Ovary (tissue), 9 donors: ENCODE data around the gene ILF2. TPM values are rescaled to one million over a fixed set of nuclear protein-coding genes. Genes with fewer than 3 reads are reported as not detected.

Experiments
- DNase-seq, 5 donors: peaks; one replicate each; pipeline ENCODE4 v3.0.0-alpha.2; 2019 to 2020
- H3K27ac ChIP-seq, 2 donors: fragments of 200-600 bp; one replicate each; pipeline versions ENCODE4 v1.5.1 to v1.8.0; 2019 to 2022
- H3K27me3 ChIP-seq: fragments of 200-600 bp; one replicate; pipeline ENCODE4 v1.8.0; 2022
- H3K36me3 ChIP-seq: fragments of 200-600 bp; sonication (generic); one replicate; pipeline ENCODE4 v1.5.1; 2019
- H3K4me1 ChIP-seq: one replicate; pipeline ENCODE4 v1.8.1; 2013; ENCODE audit warnings: mild to moderate bottlenecking, moderate library complexity; ENCODE audit not compliant: insufficient read depth
- H3K4me3 ChIP-seq: fragments of 200-600 bp; sonication (generic); one replicate; pipeline ENCODE4 v1.5.1; 2017
- H3K9me3 ChIP-seq, 2 donors: fragments of 200-600 bp in 1 of 2; sonication (generic) in 1 of 2; one replicate each; pipeline versions ENCODE4 v1.5.1 to v1.8.1; 2013 to 2019; ENCODE audit warnings: mild to moderate bottlenecking in 1 of 2, moderate library complexity in 1 of 2
- EP300 ChIP-seq: sonication (generic); formaldehyde crosslinking; IDR thresholded peaks from one replicate; pipeline ENCODE4 v1.6.1; 2017; ENCODE audit warnings: antibody characterized with exemption
- POLR2A ChIP-seq: fragments of 450-650 bp; IDR thresholded peaks from one replicate; pipeline ENCODE4 v1.6.1; 2017; ENCODE audit warnings: antibody characterized with exemption, mild to moderate bottlenecking, moderate library complexity
- WGBS, 3 donors: extraction: QIAGEN DNeasy Blood & Tissue Kit in 1 of 3; methylation state at CpG; one replicate each; pipeline versions ENCODE4 v1.1.5 to v1.1.7; 2013 to 2017; 5-methylcytosine and 5-hydroxymethylcytosine counted together
- intact Hi-C, 4 donors: fragments of 100-400 bp; cut with DNase I; formaldehyde crosslinking; loops; one replicate each; pipeline versions ENCODE4 v1.11.0 to v1.15.1; 2022 to 2023
- polyA plus RNA-seq, 2 donors: library from polyadenylated mRNA; stranded (reverse); fragments of 200-250 nt in 1 of 2; fragments of 350-450 nt in 1 of 2; fragmentation: Illumina TruSeq in 1 of 2; extraction: RNeasy Lipid Tissue Mini Kit (QIAGEN cat#74804) in 1 of 2; gene quantifications; one replicate each; pipeline ENCODE4 v1.2.3, GENCODE V29; 2013 to 2014
- total RNA-seq, 7 donors: library from RNA; depleted of rRNA in 2 of 7; stranded (reverse); fragments of >200 nt in 2 of 7; fragmentation: NEBNext Ultra II Directional in 3 of 7; extraction: Animal tissue kit (Norgen Biotek cat#: 25700) in 3 of 7; gene quantifications; one replicate each; pipeline versions ENCODE4 v1.1.0 to v1.2.4, GENCODE V29; 2016 to 2023
- TF ChIP-seq, protein P1 (sequence below), 3 donors: fragments of 450-650 bp in 2 of 3; fragments of 200-600 bp in 1 of 3; IDR thresholded peaks; one replicate each; pipeline versions ENCODE4 v1.5.1 to v1.8.0; 2016 to 2022; ENCODE audit warnings: antibody characterized with exemption in 3 of 3, mild to moderate bottlenecking in 1 of 3
- donor health status: DM: no; HTN: no; CAD: no; lungs with moderate emphysema.
- donor health status: DM: no; HTN: no; CAD: no.
- donor health status: Bipolar disorder and iron deficiency.
- donor health status: DM: yes; HTN: yes; CAD: no.
- donor health status: DM: no; HTN: no; CAD: no.
- donor health status: DM: yes; HTN: yes; CAD: no.

The ILF2 gene
- total and polyA plus RNA-seq, 9 donors: 87.3 to 206 (median 122) TPM

DNA sequence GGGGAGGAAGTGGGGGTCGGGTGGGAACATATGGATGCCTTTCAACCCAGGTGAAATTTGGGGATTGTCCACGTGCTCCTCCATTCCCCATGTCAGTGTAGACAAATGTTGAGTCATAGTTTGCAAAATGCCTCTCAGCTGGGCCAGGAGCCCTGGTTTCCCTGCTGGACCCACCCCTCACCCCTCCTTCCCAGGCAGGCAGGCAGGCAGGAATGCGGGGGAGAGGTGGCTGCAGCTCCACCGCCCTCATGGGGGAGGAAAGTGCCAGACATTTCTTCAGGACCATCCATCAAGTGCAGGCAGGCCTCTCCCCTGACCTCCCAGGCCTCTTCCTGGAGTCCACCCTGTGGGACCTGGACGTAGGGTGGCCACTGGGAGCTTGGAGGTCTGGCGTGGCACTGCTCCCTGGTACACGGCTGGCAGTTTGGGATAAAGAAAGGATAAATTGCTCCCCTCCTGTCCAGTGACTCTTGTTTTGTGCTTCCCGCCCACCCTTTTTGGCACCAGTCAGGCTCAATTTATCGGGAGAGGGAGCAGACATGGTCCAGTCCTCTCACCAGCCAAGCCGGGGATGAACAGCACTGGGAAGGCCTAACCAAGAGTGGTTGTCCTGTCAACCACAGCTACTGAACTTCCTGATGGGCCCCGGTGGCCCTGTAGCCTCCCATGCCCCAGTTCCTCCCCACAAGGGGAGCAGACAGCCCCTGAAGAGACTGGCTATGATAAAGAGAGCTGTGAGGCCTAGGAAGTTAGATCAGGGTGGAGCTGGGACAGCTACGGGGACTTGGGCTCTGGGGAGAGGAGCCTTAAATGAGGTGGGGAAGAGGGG lies 26.6 kb upstream of the ILF2 start:
- H3K4me3 ChIP-seq: no peak overlapping the region

DNA sequence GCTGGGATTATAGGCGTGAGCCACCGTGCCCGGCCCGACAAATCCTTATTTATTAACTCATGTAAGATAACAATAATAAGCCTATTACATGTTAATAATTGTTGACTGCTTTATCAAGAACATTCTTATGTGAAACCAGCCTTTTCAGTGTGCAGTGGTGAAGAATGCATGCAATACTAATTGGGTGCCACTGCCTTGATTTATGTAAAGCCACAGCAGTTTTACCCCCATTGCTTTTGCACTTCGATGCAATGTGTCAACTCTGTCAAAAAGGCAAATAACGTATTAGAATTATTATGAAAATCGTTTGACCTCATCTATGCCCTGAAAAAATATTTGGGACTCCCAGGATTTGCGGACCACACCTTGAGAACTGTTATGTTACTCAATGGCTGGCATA lies 25.9 kb upstream of the ILF2 start:
- H3K4me3 ChIP-seq: no peak overlapping the region
- H3K9me3 ChIP-seq: no peaks in the 10 kb centered on the region
- H3K27me3 ChIP-seq: no peaks in the 10 kb centered on the region
- intact Hi-C loops: loop anchor here in 1 of 4 donors (5.0 kb wide), 1 partner anchor 46 kb away; no protein-coding TSS in a partner anchor
- 60 to 70% (median 69%) methylated on average over 8 of the region's 8 CpGs for whole genome bisulfite sequencing, 3 donors
- H3K27ac ChIP-seq: peak overlapping the region in 1 of 2 donors; percentile 92
- H3K36me3 ChIP-seq: no peaks in the 10 kb centered on the region
- no peak for DNase-seq
- peaks cover 23% of the 10 kb centered on the region for H3K4me1 ChIP-seq
- TF ChIP-seq, protein P1, sequence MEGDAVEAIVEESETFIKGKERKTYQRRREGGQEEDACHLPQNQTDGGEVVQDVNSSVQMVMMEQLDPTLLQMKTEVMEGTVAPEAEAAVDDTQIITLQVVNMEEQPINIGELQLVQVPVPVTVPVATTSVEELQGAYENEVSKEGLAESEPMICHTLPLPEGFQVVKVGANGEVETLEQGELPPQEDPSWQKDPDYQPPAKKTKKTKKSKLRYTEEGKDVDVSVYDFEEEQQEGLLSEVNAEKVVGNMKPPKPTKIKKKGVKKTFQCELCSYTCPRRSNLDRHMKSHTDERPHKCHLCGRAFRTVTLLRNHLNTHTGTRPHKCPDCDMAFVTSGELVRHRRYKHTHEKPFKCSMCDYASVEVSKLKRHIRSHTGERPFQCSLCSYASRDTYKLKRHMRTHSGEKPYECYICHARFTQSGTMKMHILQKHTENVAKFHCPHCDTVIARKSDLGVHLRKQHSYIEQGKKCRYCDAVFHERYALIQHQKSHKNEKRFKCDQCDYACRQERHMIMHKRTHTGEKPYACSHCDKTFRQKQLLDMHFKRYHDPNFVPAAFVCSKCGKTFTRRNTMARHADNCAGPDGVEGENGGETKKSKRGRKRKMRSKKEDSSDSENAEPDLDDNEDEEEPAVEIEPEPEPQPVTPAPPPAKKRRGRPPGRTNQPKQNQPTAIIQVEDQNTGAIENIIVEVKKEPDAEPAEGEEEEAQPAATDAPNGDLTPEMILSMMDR (IDR thresholded peaks at IDR 0.05): no peak
- no peak for TF ChIP-seq POLR2A
- TF ChIP-seq EP300: no peak

More for the DNA sequence above, 26.6 kb upstream of the ILF2 start:
- peak overlapping the region; percentile 81 to 92 for H3K27ac ChIP-seq
- no peaks in the 10 kb centered on the region for H3K27me3 ChIP-seq
- H3K4me1 ChIP-seq: peaks cover 23% of the 10 kb centered on the region
- peak; percentile 83 to 91 (median 87) for DNase-seq
- 19 to 27% (median 20%) methylated on average over 12 of the region's 12 CpGs for WGBS, 3 donors
- intact Hi-C loops: loop anchor here in 2 of 4 donors (2.0 to 5.0 kb wide), 2 partner anchors 31 to 45 kb away; partner anchors contain the start of gene INTS3 (in 1 of the 2)
- peak; percentile 66 for TF ChIP-seq EP300
- peak; percentile 22 for TF ChIP-seq POLR2A
- TF ChIP-seq, protein P1 (IDR thresholded peaks at IDR 0.05): no peak
- no peaks in the 10 kb centered on the region for H3K9me3 ChIP-seq
- H3K36me3 ChIP-seq: no peaks in the 10 kb centered on the region

DNA sequence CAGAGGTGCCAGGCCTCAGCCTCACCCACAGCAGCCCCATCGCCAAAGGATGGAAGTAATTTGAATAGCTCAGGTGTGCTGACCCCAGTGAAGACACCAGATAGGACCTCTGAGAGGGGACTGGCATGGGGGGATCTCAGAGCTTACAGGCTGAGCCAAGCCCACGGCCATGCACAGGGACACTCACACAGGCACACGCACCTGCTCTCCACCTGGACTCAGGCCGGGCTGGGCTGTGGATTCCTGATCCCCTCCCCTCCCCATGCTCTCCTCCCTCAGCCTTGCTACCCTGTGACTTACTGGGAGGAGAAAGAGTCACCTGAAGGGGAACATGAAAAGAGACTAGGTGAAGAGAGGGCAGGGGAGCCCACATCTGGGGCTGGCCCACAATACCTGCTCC lies 22.7 kb upstream of the ILF2 start:
- TF ChIP-seq, protein P1 (IDR thresholded peaks at IDR 0.05): no peak
- TF ChIP-seq EP300: no peak
- TF ChIP-seq POLR2A: no peak
- WGBS, 3 donors: 71 to 79% (median 75%) methylated on average over 4 of the region's 4 CpGs
- no peak for DNase-seq
- H3K27me3 ChIP-seq: no peaks in the 10 kb centered on the region
- no peaks in the 10 kb centered on the region for H3K36me3 ChIP-seq
- H3K4me1 ChIP-seq: peaks cover 16% of the 10 kb centered on the region
- H3K4me3 ChIP-seq: no peak overlapping the region
- intact Hi-C loops: no loop called here
- H3K27ac ChIP-seq: no peak overlapping the region
- H3K9me3 ChIP-seq: no peaks in the 10 kb centered on the region

DNA sequence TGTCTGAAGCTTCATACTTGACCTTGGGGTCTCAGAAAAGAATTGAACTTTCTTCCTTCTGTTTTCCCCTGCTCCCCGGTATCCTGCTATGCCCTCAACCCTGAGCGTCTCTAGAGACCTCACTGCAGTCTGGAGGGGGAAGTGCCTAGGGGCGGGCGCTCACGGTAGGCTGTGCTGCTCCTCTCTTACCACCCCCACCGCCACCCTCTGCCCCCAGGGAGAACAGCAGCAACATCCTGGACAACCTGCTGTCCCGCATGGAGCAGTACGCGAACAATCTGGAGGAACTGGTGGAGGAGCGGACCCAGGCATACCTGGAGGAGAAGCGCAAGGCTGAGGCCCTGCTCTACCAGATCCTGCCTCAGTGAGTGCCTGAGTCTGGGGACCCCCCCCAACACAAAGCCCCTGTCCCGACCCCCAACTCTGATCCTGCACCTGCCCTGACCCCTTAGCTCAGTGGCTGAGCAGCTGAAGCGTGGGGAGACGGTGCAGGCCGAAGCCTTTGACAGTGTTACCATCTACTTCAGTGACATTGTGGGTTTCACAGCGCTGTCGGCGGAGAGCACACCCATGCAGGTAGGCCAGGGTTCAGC lies 18.0 kb upstream of the ILF2 start:
- Histone ChIP-seq H3K4me1 (no peaks in the 10 kb centered on the region), H3K27me3 (no peaks in the 10 kb centered on the region), H3K27ac (no peak overlapping the region), H3K4me3 (no peak overlapping the region), H3K36me3 (no peaks in the 10 kb centered on the region), H3K9me3 (no peaks in the 10 kb centered on the region)
- no peak for DNase-seq
- intact Hi-C loops: no loop called here
- TF ChIP-seq, protein P1 (IDR thresholded peaks at IDR 0.05): no peak
- TF ChIP-seq EP300 (no peak), POLR2A (no peak)
- 91 to 92% (median 92%) methylated on average over 17 to 18 of the region's 18 CpGs for WGBS, 3 donors
